Esophagus (tissue), 2 donors: ENCODE measurements around the gene IL1RN. TPM values are rescaled to one million over a fixed set of nuclear protein-coding genes. Genes with fewer than 3 reads are reported as not detected.

Experiments
- polyA plus RNA-seq, 2 donors: library from polyadenylated mRNA; stranded (reverse); fragments of 200-250 nt; gene quantifications; one replicate each; pipeline ENCODE4 v1.2.3, GENCODE V29; 2013
- donor health status: healthy with polysubstance abuse.
- donor health status: Bipolar disorder and iron deficiency.

Gene IL1RN
- polyA plus RNA-seq, 2 donors = 1,363 to 2,112 TPM

Other genes starting within 250 kb of the IL1RN start
- gene IL37, start 216.4 kb upstream of the IL1RN start, polyA plus RNA-seq = under 1 TPM; 0.06 to 0.12 TPM
- gene IL36G, start 149.6 kb upstream of the IL1RN start, polyA plus RNA-seq = 10 to 100 TPM in 1 of 2 donors, 1 to 10 TPM in 1; 6.2 to 54.5 TPM
- 100 to 1,000 TPM; 243 to 394 TPM for gene IL36A, start 122.1 kb upstream of the IL1RN start, polyA plus RNA-seq
- gene IL36B, start 74.7 kb upstream of the IL1RN start, polyA plus RNA-seq = 1 to 10 TPM; 1.5 to 8.8 TPM
- 10 to 100 TPM; 25.9 to 38.4 TPM for gene IL36RN, start 68.4 kb upstream of the IL1RN start, polyA plus RNA-seq
- under 1 TPM; 0.18 to 0.51 TPM for gene IL1F10, start 59.6 kb upstream of the IL1RN start, polyA plus RNA-seq
- gene PSD4, start 46.4 kb downstream of the IL1RN start, polyA plus RNA-seq = 10 to 100 TPM; 18.1 to 32.6 TPM
- 1 to 10 TPM in 1 of 2 donors, under 1 TPM in 1; 0.28 to 4.0 TPM for gene PAX8, start 151.3 kb downstream of the IL1RN start, polyA plus RNA-seq